ENCODE results near the gene SLF2.

DNA sequence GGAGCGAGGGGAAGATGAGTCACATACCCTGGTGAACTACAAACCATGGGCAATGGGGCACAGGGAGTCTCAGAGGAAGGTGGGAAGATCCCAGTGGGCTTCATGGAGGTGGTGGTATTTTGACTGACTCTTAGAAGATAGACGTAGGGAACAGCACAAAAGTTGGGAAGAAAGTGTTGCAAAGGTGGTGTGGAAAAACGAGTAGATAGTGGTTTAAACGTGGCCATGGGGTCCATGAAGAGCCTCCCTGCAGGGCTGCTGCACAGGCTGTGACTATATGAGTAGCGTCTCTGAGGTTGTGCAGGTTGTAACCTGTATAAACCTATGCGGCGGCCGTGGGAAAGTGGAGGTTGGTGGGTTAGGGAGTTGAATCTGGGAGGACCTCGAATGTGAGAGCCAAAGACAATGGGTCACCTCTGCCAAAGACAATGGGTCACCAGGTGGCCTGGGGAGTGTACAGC lies 100.6 kb downstream of the SLF2 start:
- TF ChIP-seq, protein P1, sequence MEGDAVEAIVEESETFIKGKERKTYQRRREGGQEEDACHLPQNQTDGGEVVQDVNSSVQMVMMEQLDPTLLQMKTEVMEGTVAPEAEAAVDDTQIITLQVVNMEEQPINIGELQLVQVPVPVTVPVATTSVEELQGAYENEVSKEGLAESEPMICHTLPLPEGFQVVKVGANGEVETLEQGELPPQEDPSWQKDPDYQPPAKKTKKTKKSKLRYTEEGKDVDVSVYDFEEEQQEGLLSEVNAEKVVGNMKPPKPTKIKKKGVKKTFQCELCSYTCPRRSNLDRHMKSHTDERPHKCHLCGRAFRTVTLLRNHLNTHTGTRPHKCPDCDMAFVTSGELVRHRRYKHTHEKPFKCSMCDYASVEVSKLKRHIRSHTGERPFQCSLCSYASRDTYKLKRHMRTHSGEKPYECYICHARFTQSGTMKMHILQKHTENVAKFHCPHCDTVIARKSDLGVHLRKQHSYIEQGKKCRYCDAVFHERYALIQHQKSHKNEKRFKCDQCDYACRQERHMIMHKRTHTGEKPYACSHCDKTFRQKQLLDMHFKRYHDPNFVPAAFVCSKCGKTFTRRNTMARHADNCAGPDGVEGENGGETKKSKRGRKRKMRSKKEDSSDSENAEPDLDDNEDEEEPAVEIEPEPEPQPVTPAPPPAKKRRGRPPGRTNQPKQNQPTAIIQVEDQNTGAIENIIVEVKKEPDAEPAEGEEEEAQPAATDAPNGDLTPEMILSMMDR (IDR thresholded peaks at IDR 0.05): no peak
- no peak for TF ChIP-seq POLR2A (IDR thresholded peaks at IDR 0.05)
